ENCODE results near the gene MTF1.
"Not testable (repeated sequence)": the region's sequence is repeated elsewhere in the genome, so short reads cannot be mapped to it uniquely, and the experiment has no call there.

MTF1 gene

DNA sequence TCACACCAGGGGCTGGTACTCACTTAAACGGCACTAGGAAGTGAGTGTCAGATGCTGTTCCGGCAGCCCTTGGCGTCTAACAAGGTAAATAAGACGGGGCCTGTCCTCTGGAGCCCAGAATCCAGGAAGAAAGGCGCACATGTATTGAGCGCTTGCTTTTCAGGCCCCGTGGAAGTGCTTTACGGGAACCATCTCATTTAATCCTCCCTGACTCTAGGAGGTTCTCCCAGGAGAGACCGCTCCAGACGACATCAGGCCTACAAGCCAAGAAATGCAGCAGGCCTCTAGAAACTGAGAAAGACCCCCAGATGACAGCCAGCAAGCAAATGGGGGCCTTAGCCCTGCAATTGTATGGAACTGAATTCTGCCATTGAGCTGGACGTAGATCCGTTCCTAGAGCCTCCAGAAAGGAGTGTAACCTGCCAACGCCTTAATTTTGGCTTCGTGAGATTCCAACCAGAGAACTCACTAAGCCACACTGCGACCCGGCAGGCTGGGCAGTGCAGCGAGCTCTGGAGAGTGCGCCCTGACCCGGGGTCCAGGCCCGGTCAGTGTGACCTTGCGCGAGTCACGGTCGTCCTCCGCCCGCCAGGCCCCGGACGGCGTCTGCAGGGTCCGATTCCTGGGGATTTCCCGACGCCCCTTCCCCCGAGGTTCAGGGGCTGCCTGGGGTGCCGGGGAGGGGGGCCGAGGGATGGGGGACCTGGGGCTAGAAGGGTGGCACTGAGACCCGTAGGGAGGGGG lies 66.3 kb downstream of the MTF1 start:
- DNase-seq (ENCODE audit: low read depth): no peak

DNA sequence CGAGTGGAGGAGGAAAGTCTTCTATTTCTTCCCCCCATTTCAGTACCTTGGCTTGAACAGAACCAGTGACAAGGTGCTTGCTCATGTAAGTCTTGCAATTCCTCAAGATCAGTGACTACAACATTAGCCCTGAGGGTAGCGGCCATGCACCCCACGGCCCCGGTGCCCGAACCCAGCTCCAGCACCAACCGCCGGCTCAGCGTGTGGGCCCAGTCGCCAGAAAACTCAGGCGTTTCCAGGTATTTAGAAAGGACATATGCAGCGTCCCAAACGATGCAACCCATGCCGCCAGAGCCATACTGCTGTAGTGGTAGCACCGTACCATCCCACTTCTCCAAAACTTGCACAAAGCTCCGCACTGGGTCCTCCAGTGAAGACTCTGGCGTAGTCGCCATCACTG lies 76.9 kb downstream of the MTF1 start:
- DNase-seq (ENCODE audit: low read depth): no peak

DNA sequence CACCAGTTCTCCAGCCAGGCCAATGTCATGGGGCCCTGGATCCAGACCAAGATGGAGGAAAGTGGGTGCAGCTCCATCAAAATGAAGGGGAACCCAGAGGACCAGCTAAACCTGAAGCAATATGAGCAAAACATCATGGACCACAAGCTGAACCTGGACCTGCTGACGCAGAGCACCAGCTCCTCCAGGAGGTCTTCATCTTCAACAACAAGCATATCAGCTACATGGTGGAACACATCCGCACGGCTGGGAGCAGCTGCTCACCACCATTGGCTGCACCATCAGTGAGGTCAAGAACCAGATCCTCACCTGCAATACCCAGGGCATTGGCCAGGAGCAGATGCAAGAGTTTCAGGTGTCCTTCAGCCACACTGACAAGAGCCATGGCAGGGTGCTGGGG lies 80.7 kb downstream of the MTF1 start:
- DNase-seq (ENCODE audit: low read depth): no peak

GRCh38 chr1:37776946-37777516 lies 82.4 kb downstream of the MTF1 start:
- no peak for DNase-seq (ENCODE audit: low read depth)

- not testable (repeated sequence) for DNase-seq (ENCODE audit: low read depth)
These were observed 88.0 kb downstream of the MTF1 start for GRCh38 chr1:37771440-37771839.

GRCh38 chr1:37767488-37767887 lies 91.9 kb downstream of the MTF1 start:
- no peak for DNase-seq (ENCODE audit: low read depth)

- DNase-seq (ENCODE audit: low read depth): no peak
These were observed 93.3 kb downstream of the MTF1 start for GRCh38 chr1:37765916-37766664.

DNA sequence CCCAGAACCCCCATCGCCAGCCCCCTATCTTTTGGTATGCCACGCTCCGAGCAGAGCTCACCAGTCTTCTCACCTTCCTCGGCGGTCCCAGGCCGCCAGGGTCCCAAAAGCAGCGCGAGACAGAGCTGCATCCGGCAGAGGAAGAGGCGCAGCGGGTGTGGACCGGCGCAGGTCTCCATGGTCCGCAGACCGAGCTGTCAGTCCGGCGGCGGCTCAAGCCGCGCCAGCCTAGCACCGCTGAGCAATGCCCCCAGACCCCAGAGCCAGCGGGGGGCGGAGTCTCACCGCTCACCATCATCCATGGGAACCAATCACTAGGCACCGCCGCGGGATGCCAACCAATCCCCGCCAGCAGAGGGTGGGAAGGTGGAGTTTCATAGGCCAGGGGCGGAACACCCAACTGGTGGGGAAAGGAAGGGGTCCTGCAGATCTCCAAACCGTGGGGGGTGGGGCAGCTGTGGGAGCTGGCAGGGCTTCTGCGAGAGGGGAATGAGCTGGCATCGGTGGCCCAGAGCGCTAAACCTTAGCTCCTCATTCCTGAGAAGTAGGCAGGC lies 94.4 kb downstream of the MTF1 start, which contains the start of gene EPHA10:
Gene EPHA10, minus strand, starts transcription at position 233 of the 554 bp plus-strand sequence. Its CDS starts 54 bp downstream, at position 179.
- no peak for DNase-seq (ENCODE audit: low read depth)

GRCh38 chr1:37764414-37764825 lies 95.0 kb downstream of the MTF1 start:
- no peak for DNase-seq (ENCODE audit: low read depth)

DNA sequence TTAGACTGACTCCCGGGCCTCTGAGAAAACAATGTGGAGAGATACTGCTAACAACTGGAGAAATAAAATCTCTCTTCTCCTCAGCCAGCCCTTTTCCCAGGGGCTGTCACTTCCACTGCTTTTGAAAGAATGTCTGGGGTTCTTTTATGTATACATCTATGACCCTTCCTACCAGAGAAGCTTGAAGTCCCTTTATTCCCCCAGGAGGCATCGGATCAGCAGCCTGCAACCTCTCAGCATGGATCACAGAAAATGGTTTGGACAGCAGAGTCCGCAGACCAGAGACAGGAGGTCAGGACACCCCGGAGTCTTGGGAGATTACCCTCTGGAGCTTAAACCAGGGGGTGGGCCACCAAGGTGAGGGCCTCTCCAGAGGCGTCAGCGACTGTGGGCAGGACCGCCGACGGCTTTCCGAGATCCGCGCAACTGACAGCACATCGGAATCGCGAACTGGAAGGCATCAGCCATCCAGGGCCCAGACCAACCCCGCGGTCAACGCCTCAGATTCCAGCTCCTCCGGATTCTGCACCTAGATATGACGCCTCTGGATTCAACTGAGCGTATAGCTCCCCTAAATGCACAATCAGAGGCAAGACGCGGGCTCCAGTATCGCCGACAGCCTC lies 95.5 kb downstream of the MTF1 start:
- no peak for DNase-seq (ENCODE audit: low read depth)

GRCh38 chr1:37762516-37762915 lies 96.9 kb downstream of the MTF1 start:
- DNase-seq (ENCODE audit: low read depth): no peak

GRCh38 chr1:37761416-37762095 lies 97.8 kb downstream of the MTF1 start:
- no peak for DNase-seq (ENCODE audit: low read depth)

Data from activated gamma-delta T cell treated with anti-CD3 and anti-CD28 coated beads, Interleukin-2, amount 50 U/mL, for 16 hours (primary cell).